H9 (cell line): ENCODE results near the gene TTC19. TPM values are rescaled to one million over a fixed set of nuclear protein-coding genes. Genes with fewer than 3 reads are reported as not detected.
A peak's percentile ranks its signal among the peaks of the same experiment; 100 is the strongest.

Source experiments
- DNase-seq: peaks from one replicate; pipeline ENCODE4 v3.0.0-alpha.2; 2017
- H2AFZ ChIP-seq: one replicate; pipeline ENCODE4 v1.6.1; 2013; ENCODE audit warnings: mild to moderate bottlenecking, low read length, control low read depth, moderate library complexity
- H2AK5ac ChIP-seq: 2 replicates; pipeline ENCODE4 v1.6.1; 2013; ENCODE audit warnings: low read length, control low read depth, mixed read lengths; ENCODE audit not compliant: insufficient read length
- H2BK120ac ChIP-seq: one replicate; pipeline ENCODE4 v1.6.1; 2013; ENCODE audit warnings: low read depth, mild to moderate bottlenecking, low read length, control low read depth, inconsistent platforms; ENCODE audit not compliant: poor library complexity, severe bottlenecking
- H2BK12ac ChIP-seq: 2 replicates; pipeline ENCODE4 v1.6.1; 2013; ENCODE audit warnings: low read length, control low read depth, mixed read lengths, low read depth; ENCODE audit not compliant: insufficient read length
- H2BK15ac ChIP-seq: 2 replicates; pipeline ENCODE4 v1.6.1; 2013; ENCODE audit warnings: low read depth, low read length, control low read depth
- H2BK20ac ChIP-seq: one replicate; pipeline ENCODE4 v1.6.1; 2013; ENCODE audit warnings: low read depth, mild to moderate bottlenecking, low read length, control low read depth, inconsistent platforms; ENCODE audit not compliant: poor library complexity, severe bottlenecking
- H2BK5ac ChIP-seq: 2 replicates; pipeline ENCODE4 v1.6.1; 2013; ENCODE audit warnings: low read length, control low read depth, mixed read lengths; ENCODE audit not compliant: insufficient read length
- H3K14ac ChIP-seq: 2 replicates; pipeline ENCODE4 v1.6.1; 2013; ENCODE audit warnings: low read length, control low read depth; ENCODE audit not compliant: insufficient read depth
- H3K18ac ChIP-seq: 2 replicates; pipeline ENCODE4 v1.6.1; 2013; ENCODE audit warnings: low read depth, mild to moderate bottlenecking, mixed read lengths, low read length, control low read depth; ENCODE audit not compliant: insufficient read length
- H3K23ac ChIP-seq: 2 replicates; pipeline ENCODE4 v1.6.1; 2013; ENCODE audit warnings: low read length, control low read depth, mixed read lengths, low read depth; ENCODE audit not compliant: insufficient read length
- H3K23me2 ChIP-seq: 2 replicates; pipeline ENCODE4 v1.6.1; 2013; ENCODE audit warnings: low read depth, mild to moderate bottlenecking, mixed read lengths, low read length, control low read depth; ENCODE audit not compliant: insufficient read length, poor library complexity, severe bottlenecking
- H3K27ac ChIP-seq: 2 replicates; pipeline ENCODE4 v1.5.1; 2013; ENCODE audit warnings: low read length, control low read depth, mixed read lengths, low read depth; ENCODE audit not compliant: insufficient read length
- H3K27me3 ChIP-seq: 2 replicates; pipeline ENCODE4 v1.6.1; 2013; ENCODE audit warnings: low read length, control low read depth, inconsistent platforms; ENCODE audit not compliant: insufficient read depth
- H3K4ac ChIP-seq: 2 replicates; pipeline ENCODE4 v1.6.1; 2013; ENCODE audit warnings: low read depth, mild to moderate bottlenecking, control low read depth, inconsistent platforms, low read length, moderate library complexity
- H3K4me1 ChIP-seq: 2 replicates; pipeline ENCODE4 v1.6.1; 2013; ENCODE audit warnings: low read length, control low read depth, inconsistent platforms; ENCODE audit not compliant: insufficient read depth
- H3K4me2 ChIP-seq: 2 replicates; pipeline ENCODE4 v1.6.1; 2013; ENCODE audit warnings: low read length, control low read depth, mixed read lengths; ENCODE audit not compliant: insufficient read length, insufficient read depth
- H3K56ac ChIP-seq: 2 replicates; pipeline ENCODE4 v1.6.1; 2013; ENCODE audit warnings: low read depth, mild to moderate bottlenecking, mixed read lengths, low read length, control low read depth; ENCODE audit not compliant: insufficient read length
- H3K79me1 ChIP-seq: 2 replicates; pipeline ENCODE4 v1.6.1; 2013; ENCODE audit warnings: low read depth, mild to moderate bottlenecking, moderate library complexity, low read length, control low read depth, inconsistent platforms; ENCODE audit not compliant: insufficient read depth, poor library complexity, severe bottlenecking
- H3K79me2 ChIP-seq: 2 replicates; pipeline ENCODE4 v1.6.1; 2013; ENCODE audit warnings: low read length, control low read depth, inconsistent platforms; ENCODE audit not compliant: insufficient read depth
- H3K9ac ChIP-seq: 2 replicates; pipeline ENCODE4 v1.6.1; 2013; ENCODE audit warnings: low read length, control low read depth, mixed read lengths; ENCODE audit not compliant: insufficient read length; ENCODE audit errors: extremely low read depth
- H3K9me3 ChIP-seq: one replicate; pipeline ENCODE4 v1.6.1; 2013; ENCODE audit warnings: low read depth, low read length, inconsistent platforms; ENCODE audit not compliant: control insufficient read depth
- H3T11ph ChIP-seq: one replicate; pipeline ENCODE4 v1.6.1; 2013; ENCODE audit warnings: mild to moderate bottlenecking, low read length, control low read depth, inconsistent platforms
- H4K20me1 ChIP-seq: one replicate; pipeline ENCODE4 v1.6.1; 2013; ENCODE audit not compliant: control insufficient read depth, insufficient read length, insufficient read depth
- H4K5ac ChIP-seq: 2 replicates; pipeline ENCODE4 v1.6.1; 2013; ENCODE audit warnings: low read depth, mild to moderate bottlenecking, mixed read lengths, low read length, control low read depth; ENCODE audit not compliant: insufficient read length
- H4K8ac ChIP-seq: replicated peaks from 2 replicates; pipeline ENCODE4 v1.6.1; 2013; ENCODE audit warnings: low read length, control low read depth, mixed read lengths, low read depth; ENCODE audit not compliant: insufficient read length
- H4K91ac ChIP-seq: 2 replicates; pipeline ENCODE4 v1.6.1; 2013; ENCODE audit warnings: low read depth, mild to moderate bottlenecking, moderate library complexity, mixed read lengths, low read length, control low read depth; ENCODE audit not compliant: insufficient read length
- H3K27ac Mint-ChIP-seq, 3 experiments: 2 replicates in 2 of 3; 3 replicates in 1 of 3; pipeline ENCODE4 v1.8.0; 2020 to 2021; ENCODE audit warnings: mixed read lengths in 3 of 3, mild to moderate bottlenecking in 1 of 3, moderate library complexity in 1 of 3
- H3K27me3 Mint-ChIP-seq: 2 replicates; pipeline ENCODE4 v1.8.0; 2021; ENCODE audit warnings: low read depth, mild to moderate bottlenecking, moderate library complexity, mixed read lengths
- H3K36me3 Mint-ChIP-seq, 3 experiments: 2 replicates in 2 of 3; 3 replicates in 1 of 3; pipeline ENCODE4 v1.8.0; 2020 to 2021; ENCODE audit warnings: low read depth in 3 of 3, mixed read lengths in 3 of 3; ENCODE audit not compliant: insufficient read depth in 1 of 3
- H3K4me1 Mint-ChIP-seq, 2 experiments: 2 replicates each; pipeline ENCODE4 v1.8.0; 2020; ENCODE audit warnings: mixed read lengths in 2 of 2
- H3K4me3 Mint-ChIP-seq, 2 experiments: 2 replicates in 1 of 2; 3 replicates in 1 of 2; pipeline ENCODE4 v1.8.0; 2020 to 2021; ENCODE audit warnings: mild to moderate bottlenecking in 2 of 2, mixed read lengths in 2 of 2, moderate library complexity in 1 of 2
- H3K9me3 Mint-ChIP-seq, 2 experiments: 2 replicates in 1 of 2; 3 replicates in 1 of 2; pipeline ENCODE4 v1.8.0; 2020; ENCODE audit warnings: mild to moderate bottlenecking in 2 of 2, mixed read lengths in 2 of 2, moderate library complexity in 1 of 2
- CTCF ChIP-seq: fragments of 200-600 bp; sonication (generic); conservative IDR thresholded peaks from 3 replicates; pipeline ENCODE4 v1.8.0; 2021; ENCODE audit warnings: antibody characterized with exemption, mild to moderate bottlenecking
- WGBS: extraction: QIAGEN DNeasy Blood & Tissue Kit; methylation state at CpG from one replicate; pipeline ENCODE4 v1.1.7; 2013; ENCODE audit warnings: missing lambda C conversion rate, low lambda C conversion rate, mixed read lengths; ENCODE audit not compliant: insufficient read length; ENCODE audit errors: extremely low coverage; 5-methylcytosine and 5-hydroxymethylcytosine counted together
- total RNA-seq: library from RNA; stranded (reverse); gene quantifications from 2 replicates; pipeline ENCODE4 v1.2.1, GENCODE V29; 2021

Gene TTC19
- total RNA-seq, 1 experiment from 2014 or later, result 64.3 TPM

DNA sequence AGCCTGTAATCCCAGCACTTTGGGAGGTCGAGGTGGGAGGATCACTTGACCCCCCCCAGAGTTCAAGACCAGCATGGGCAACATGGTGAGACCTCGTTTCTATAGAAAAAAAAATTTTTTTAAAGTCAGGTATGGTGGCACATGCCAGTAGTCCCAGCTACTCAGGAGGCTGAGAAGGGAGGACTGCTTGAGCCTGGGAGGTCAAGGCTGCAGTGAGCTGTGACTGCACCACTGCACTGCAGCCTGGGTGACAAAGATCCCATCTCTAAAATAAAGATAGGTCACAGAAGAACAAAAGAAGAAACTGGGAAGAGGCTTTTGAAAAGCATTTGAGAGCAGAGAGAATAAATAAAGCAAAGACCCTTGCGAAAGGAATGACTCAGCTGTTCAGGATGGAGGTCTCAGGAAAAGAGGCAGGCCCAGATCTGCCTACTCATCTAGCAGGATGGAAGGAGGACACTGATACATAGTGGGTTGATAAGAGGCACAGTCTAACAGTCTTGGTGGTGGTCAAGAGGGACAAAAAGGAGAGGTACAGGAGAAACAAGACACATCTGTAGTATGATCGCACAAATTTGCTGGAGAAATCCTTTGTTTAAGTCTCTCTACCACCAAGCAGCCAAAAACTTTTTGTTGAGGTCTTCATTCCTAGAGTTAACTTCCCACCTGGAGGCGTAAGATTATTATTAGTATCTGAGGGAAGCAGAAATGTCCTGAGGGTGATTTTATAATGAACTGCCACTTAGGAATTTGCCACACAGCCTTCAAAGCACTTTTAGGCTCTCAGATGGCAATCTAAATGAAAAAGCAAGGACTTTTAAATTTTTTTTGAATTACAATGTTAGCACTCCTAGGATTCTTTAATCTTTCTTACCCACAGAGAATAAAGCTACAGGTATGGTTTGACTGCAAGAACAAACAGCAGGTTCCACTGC, 17.7 kb upstream of the TTC19 start:
- Histone ChIP-seq H2BK15ac (no peak overlapping the region), H3K9ac (no peak overlapping the region), H3K23me2 (no peaks in the 10 kb centered on the region), H3K14ac (no peak overlapping the region), H4K8ac (no peak overlapping the region), H3K79me1 (no peaks in the 10 kb centered on the region), H3K23ac (no peak overlapping the region), H3K27ac (no peak overlapping the region), H3K4me2 (no peak overlapping the region), H2BK20ac (no peak overlapping the region), H3K4ac (no peak overlapping the region), H2BK5ac (no peak overlapping the region), H3K18ac (no peak overlapping the region), H4K91ac (no peak overlapping the region), H3K4me1 (no peaks in the 10 kb centered on the region; the same call in 1 of the 2 replicates), H3T11ph (no peak overlapping the region), H2BK120ac (no peak overlapping the region), H3K56ac (no peak overlapping the region), H3K27me3 (no peaks in the 10 kb centered on the region), H4K20me1 (no peaks in the 10 kb centered on the region), H2AFZ (no peak overlapping the region), H2AK5ac (no peak overlapping the region), H2BK12ac (no peak overlapping the region), H3K9me3 (peaks cover 5% of the 10 kb centered on the region), H4K5ac (no peak overlapping the region), H3K79me2 (no peaks in the 10 kb centered on the region)
- no CpG with 5 or more reads among the region's 5 CpGs for WGBS
- Mint-ChIP-seq H3K4me3 (no peak overlapping the region), H3K4me1 (peaks cover 7 to 12% of the 10 kb centered on the region in 2 experiments), H3K27me3 (no peaks in the 10 kb centered on the region), H3K27ac (peak overlapping the region; percentile 46 to 92 (median 60); a peak in 6 of 7 replicates), H3K9me3 (peaks cover 6 to 8% of the 10 kb centered on the region in 2 experiments; a peak in 4 of 5 replicates), H3K36me3 (peaks cover 43 to 78% (median 77%) of the 10 kb centered on the region in 3 experiments)
- no peak for TF ChIP-seq CTCF
- no peak for DNase-seq
